Testis (tissue), 2 donors: ENCODE measurements around the gene SPIB.

Experiments
- CTCF ChIP-seq, 3 experiments: fragments of 450-650 bp in 2 of 3; fragments of 200-600 bp in 1 of 3; sonication (generic) in 1 of 3; IDR thresholded peaks; one replicate each; pipeline ENCODE4 v1.5.1; 2016 to 2019; ENCODE audit warnings: antibody characterized with exemption in 3 of 3, mild to moderate bottlenecking in 2 of 3, moderate library complexity in 1 of 3
- POLR2A ChIP-seq: fragments of 450-650 bp; IDR thresholded peaks from one replicate; pipeline ENCODE4 v1.6.1; 2017; ENCODE audit warnings: antibody characterized with exemption, mild to moderate bottlenecking, moderate library complexity

DNA sequence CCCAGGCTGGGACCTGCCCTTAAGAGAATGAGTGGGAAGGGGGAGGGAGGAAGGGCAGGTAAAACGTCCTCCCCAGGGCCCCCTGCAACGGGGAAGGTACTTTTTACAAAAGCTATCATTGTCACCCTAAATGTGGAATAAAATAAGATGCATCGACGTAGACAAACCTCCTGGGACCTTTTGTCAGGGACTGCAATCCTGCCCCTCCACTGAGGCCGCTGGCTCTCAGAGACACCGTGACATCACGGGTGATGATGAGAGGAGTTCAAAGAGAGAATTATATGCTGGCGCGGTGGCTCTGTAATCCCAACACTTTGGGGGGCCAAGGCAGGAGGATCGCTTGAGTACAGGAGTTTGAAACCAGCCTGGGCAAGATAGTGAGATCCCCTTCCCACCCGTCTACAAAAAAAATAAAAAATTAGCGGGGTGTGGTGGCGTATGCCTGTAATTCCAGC lies 12.2 kb downstream of the SPIB start:
- TF ChIP-seq CTCF (IDR thresholded peaks at IDR 0.05), result no peak
- TF ChIP-seq POLR2A, result no peak
